IPS-11a (cell line): ENCODE data around the gene LHX4.

Experiments
- H3K4me3 ChIP-seq: one replicate; pipeline ENCODE4 v1.5.1; 2013; ENCODE audit warnings: low read depth, low read length, control low read depth

The LHX4 gene

GRCh38 chr1:180294711-180295110, 64.6 kb downstream of the LHX4 start:
- no peak overlapping the region for H3K4me3 ChIP-seq

GRCh38 chr1:180295999-180296398, 65.9 kb downstream of the LHX4 start:
- H3K4me3 ChIP-seq: no peak overlapping the region

- H3K4me3 ChIP-seq: no peak overlapping the region
Measured at GRCh38 chr1:180299479-180300221, 69.6 kb downstream of the LHX4 start.

- H3K4me3 ChIP-seq: no peak overlapping the region
Measured at GRCh38 chr1:180301135-180301742, 71.2 kb downstream of the LHX4 start.

GRCh38 chr1:180309338-180309737, 79.3 kb downstream of the LHX4 start:
- no peak overlapping the region for H3K4me3 ChIP-seq

GRCh38 chr1:180310095-180310494, 80.0 kb downstream of the LHX4 start:
- no peak overlapping the region for H3K4me3 ChIP-seq

GRCh38 chr1:180311011-180311730, 81.1 kb downstream of the LHX4 start:
- no peak overlapping the region for H3K4me3 ChIP-seq

GRCh38 chr1:180312926-180313325, 82.9 kb downstream of the LHX4 start:
- H3K4me3 ChIP-seq: no peak overlapping the region

GRCh38 chr1:180327089-180327488, 97.0 kb downstream of the LHX4 start:
- no peak overlapping the region for H3K4me3 ChIP-seq
